Body of pancreas (tissue), 4 donors: ENCODE data around the gene SAG. TPM values are rescaled to one million over a fixed set of nuclear protein-coding genes. Genes with fewer than 3 reads are reported as not detected.

Source experiments
- ATAC-seq: fragments of 150-250 bp; one replicate; pipeline ENCODE4 v1.9.1; 2016
- DNase-seq, 4 donors: peaks; one replicate each; pipeline ENCODE4 v3.0.0-alpha.2; 2019
- H3K27ac ChIP-seq, 4 donors: fragments of 200-600 bp; sonication (generic); 1 replicate in 3 of 4; 2 replicates in 1 of 4; pipeline versions ENCODE4 v1.5.1 to v1.6.1; 2016 to 2019; ENCODE audit warnings: mild to moderate bottlenecking in 1 of 4, mixed read lengths in 1 of 4, moderate library complexity in 1 of 4
- H3K27me3 ChIP-seq, 2 donors: fragments of 200-600 bp; sonication (generic); one replicate each; pipeline ENCODE4 v1.6.0; 2016; ENCODE audit warnings: mild to moderate bottlenecking in 1 of 2
- H3K36me3 ChIP-seq, 2 donors: fragments of 200-600 bp; sonication (generic); replicated peaks in 1 of 2; 2 replicates each; pipeline ENCODE4 v1.5.1; 2016; ENCODE audit warnings: low read depth in 2 of 2; ENCODE audit not compliant: insufficient read depth in 1 of 2
- H3K4me1 ChIP-seq: fragments of 200-600 bp; sonication (generic); one replicate; pipeline ENCODE4 v1.6.0; 2016
- H3K4me3 ChIP-seq, 2 donors: fragments of 200-600 bp; sonication (generic); 1 replicate in 1 of 2; 2 replicates in 1 of 2; pipeline ENCODE4 v1.5.1; 2016 to 2019
- H3K9me3 ChIP-seq, 3 donors: fragments of 200-600 bp; sonication (generic); 1 replicate in 2 of 3; 2 replicates in 1 of 3; pipeline ENCODE4 v1.5.1; 2016
- CTCF ChIP-seq, 7 experiments: fragments of 450-650 bp in 4 of 7; fragments of 200-600 bp in 3 of 7; sonication (generic) in 3 of 7; IDR thresholded peaks; one replicate each; pipeline ENCODE4 v1.5.1; 2016 to 2019; ENCODE audit warnings: antibody characterized with exemption in 7 of 7
- POLR2A ChIP-seq, 3 donors: fragments of 450-650 bp; IDR thresholded peaks; one replicate each; pipeline ENCODE4 v1.6.1; 2016; ENCODE audit warnings: antibody characterized with exemption in 3 of 3, mild to moderate bottlenecking in 2 of 3
- WGBS, 2 donors: methylation state at CpG; one replicate each; pipeline ENCODE4 v1.1.5; 2017; 5-methylcytosine and 5-hydroxymethylcytosine counted together
- intact Hi-C: fragments of 100-400 bp; cut with DNase I; formaldehyde crosslinking; loops from one replicate; pipeline ENCODE4 v1.15.1; 2023
- total RNA-seq, 2 donors: library from RNA; depleted of rRNA; stranded (reverse); fragments of >200 nt; gene quantifications; one replicate each; pipeline ENCODE4 v1.1.0, GENCODE V29; 2016

The SAG gene
- total RNA-seq, 2 donors from 2014 or later: not detected

GRCh38 chr2:233295891-233296290 lies 11.7 kb upstream of the SAG start:
- Histone ChIP-seq H3K27me3 (no peaks in the 10 kb centered on the region), H3K4me1 (no peaks in the 10 kb centered on the region), H3K27ac (no peak overlapping the region), H3K9me3 (no peaks in the 10 kb centered on the region), H3K4me3 (no peak overlapping the region), H3K36me3 (peaks cover 0 to 38% of the 10 kb centered on the region in 2 donors)
- DNase-seq: no peak
- no peak for ATAC-seq
- TF ChIP-seq POLR2A (IDR thresholded peaks at IDR 0.05) (no peak), CTCF (IDR thresholded peaks at IDR 0.05) (no peak)
- intact Hi-C loops: no loop called here
- WGBS, 2 donors: 88 to 97% methylated on average over 4 to 5 of the region's 5 CpGs

DNA sequence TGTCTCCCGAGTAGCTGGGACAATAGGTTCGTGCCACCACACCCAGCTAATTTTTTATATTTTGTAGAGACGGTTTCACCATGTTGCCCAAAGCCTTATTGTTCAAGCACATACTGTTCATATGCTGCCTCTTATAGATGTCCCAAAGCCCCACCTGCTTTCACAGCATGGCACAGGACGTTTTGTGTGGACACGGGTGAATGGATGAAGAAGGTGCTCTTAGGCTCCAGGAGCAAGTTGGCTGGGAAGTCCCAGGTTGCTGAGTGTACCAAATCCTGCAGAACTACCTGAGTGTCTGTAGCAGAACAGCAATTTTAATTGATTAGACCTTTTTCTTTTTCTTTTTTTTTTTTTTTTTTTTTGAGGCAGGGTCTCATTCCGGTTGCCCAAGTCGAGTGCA lies 10.5 kb upstream of the SAG start:
- WGBS, 2 donors: 81 to 83% methylated on average over 7 of the region's 7 CpGs
- TF ChIP-seq POLR2A (IDR thresholded peaks at IDR 0.05): no peak
- TF ChIP-seq CTCF (IDR thresholded peaks at IDR 0.05): no peak
- intact Hi-C loops: no loop called here

DNA sequence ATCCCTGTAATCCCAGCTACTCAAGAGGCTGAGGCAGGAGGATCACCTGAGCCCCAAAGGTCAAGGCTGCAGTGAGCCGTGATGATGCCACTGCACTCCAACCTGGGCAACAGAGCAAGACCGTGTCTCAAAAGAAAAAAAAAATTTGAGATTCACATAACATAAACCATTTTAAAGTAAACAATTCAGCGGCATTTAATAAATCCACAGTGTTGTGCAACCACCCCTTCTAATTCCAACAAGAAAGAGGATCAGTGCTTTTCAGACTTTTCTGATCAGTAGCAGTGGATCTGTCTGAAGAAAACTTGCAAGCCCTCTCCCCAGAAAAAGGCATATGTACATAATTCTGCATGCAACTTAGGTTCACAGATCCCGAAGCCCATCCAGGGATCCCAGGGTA lies 7.2 kb upstream of the SAG start:
- no peak for ATAC-seq
- Histone ChIP-seq H3K27me3 (no peaks in the 10 kb centered on the region), H3K36me3 (peaks cover 0 to 4% of the 10 kb centered on the region in 2 donors), H3K27ac (no peak overlapping the region), H3K4me1 (no peaks in the 10 kb centered on the region), H3K9me3 (no peaks in the 10 kb centered on the region), H3K4me3 (no peak overlapping the region)
- 73 to 82% methylated on average over 4 of the region's 4 CpGs for WGBS, 2 donors
- TF ChIP-seq CTCF (IDR thresholded peaks at IDR 0.05) (no peak), POLR2A (IDR thresholded peaks at IDR 0.05) (no peak)
- intact Hi-C loops: no loop called here
- DNase-seq: no peak

More for the DNA sequence above, 10.5 kb upstream of the SAG start:
- ATAC-seq (no peak), DNase-seq (no peak)
- Histone ChIP-seq H3K9me3 (no peaks in the 10 kb centered on the region), H3K4me1 (no peaks in the 10 kb centered on the region), H3K27ac (no peak overlapping the region), H3K36me3 (peaks cover 0 to 29% of the 10 kb centered on the region in 2 donors), H3K27me3 (no peaks in the 10 kb centered on the region), H3K4me3 (no peak overlapping the region)

DNA sequence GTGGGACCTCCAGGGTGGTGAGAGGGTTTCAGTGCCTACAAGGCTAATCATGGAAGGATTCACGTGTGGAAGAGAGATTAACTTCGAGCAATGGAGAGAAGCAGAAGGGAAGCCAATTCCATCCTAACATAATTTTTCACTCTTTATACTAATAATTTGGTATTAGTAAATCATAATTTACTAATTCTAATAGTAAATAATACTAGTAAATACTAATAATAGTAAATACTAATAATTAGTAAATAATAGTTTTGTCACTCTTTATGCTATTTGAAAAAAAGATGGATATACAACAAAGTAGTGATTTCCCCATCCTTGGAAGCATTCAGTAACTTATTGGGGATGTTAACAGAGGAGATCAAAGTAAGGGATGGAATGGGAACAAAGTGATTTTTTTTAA lies 6.4 kb upstream of the SAG start:
- Histone ChIP-seq H3K36me3 (no peaks in the 10 kb centered on the region), H3K4me3 (no peak overlapping the region), H3K9me3 (no peaks in the 10 kb centered on the region), H3K27me3 (no peaks in the 10 kb centered on the region), H3K27ac (no peak overlapping the region), H3K4me1 (no peaks in the 10 kb centered on the region)
- whole genome bisulfite sequencing, 2 donors: 71 to 74% methylated on average over 2 of the region's 2 CpGs
- ATAC-seq: no peak
- intact Hi-C loops: no loop called here
- TF ChIP-seq CTCF (IDR thresholded peaks at IDR 0.05) (no peak), POLR2A (IDR thresholded peaks at IDR 0.05) (no peak)
- no peak for DNase-seq

GRCh38 chr2:233301811-233302210 lies 5.8 kb upstream of the SAG start:
- no peak for ATAC-seq
- intact Hi-C loops: no loop called here
- H3K27ac ChIP-seq: no peak overlapping the region
- H3K27me3 ChIP-seq: no peaks in the 10 kb centered on the region
- TF ChIP-seq POLR2A (IDR thresholded peaks at IDR 0.05) (no peak), CTCF (IDR thresholded peaks at IDR 0.05) (no peak)
- H3K4me1 ChIP-seq: no peaks in the 10 kb centered on the region
- no peak for DNase-seq
- H3K9me3 ChIP-seq: no peaks in the 10 kb centered on the region
- H3K4me3 ChIP-seq: no peak overlapping the region
- no peaks in the 10 kb centered on the region for H3K36me3 ChIP-seq
- 37 to 40% methylated on average over 5 to 6 of the region's 6 CpGs for WGBS, 2 donors
